22Rv1 (cell line): ENCODE data around the gene NKX1-1.
"Not testable (repeated sequence)": the region's sequence is repeated elsewhere in the genome, so short reads cannot be mapped to it uniquely, and the experiment has no call there.

Experiments
- H3K27ac ChIP-seq: fragments of 450-650 bp; 2 replicates; pipeline ENCODE4 v1.5.1; 2017
- ZFX ChIP-seq: fragments of 450-650 bp; IDR thresholded peaks from 2 replicates; pipeline ENCODE4 v1.6.1; 2017; ENCODE audit warnings: antibody characterized with exemption, borderline replicate concordance
- TF ChIP-seq, protein P1 (sequence below): fragments of 450-650 bp; IDR thresholded peaks from 2 replicates; pipeline ENCODE4 v1.5.1; 2017; ENCODE audit warnings: mild to moderate bottlenecking

The NKX1-1 gene

GRCh38 chr4:1449475-1449832, 43.2 kb upstream of the NKX1-1 start:
- H3K27ac ChIP-seq = no peak overlapping the region
- no peak for TF ChIP-seq ZFX
- TF ChIP-seq, protein P1, sequence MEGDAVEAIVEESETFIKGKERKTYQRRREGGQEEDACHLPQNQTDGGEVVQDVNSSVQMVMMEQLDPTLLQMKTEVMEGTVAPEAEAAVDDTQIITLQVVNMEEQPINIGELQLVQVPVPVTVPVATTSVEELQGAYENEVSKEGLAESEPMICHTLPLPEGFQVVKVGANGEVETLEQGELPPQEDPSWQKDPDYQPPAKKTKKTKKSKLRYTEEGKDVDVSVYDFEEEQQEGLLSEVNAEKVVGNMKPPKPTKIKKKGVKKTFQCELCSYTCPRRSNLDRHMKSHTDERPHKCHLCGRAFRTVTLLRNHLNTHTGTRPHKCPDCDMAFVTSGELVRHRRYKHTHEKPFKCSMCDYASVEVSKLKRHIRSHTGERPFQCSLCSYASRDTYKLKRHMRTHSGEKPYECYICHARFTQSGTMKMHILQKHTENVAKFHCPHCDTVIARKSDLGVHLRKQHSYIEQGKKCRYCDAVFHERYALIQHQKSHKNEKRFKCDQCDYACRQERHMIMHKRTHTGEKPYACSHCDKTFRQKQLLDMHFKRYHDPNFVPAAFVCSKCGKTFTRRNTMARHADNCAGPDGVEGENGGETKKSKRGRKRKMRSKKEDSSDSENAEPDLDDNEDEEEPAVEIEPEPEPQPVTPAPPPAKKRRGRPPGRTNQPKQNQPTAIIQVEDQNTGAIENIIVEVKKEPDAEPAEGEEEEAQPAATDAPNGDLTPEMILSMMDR = no peak

GRCh38 chr4:1448589-1449420, 42.6 kb upstream of the NKX1-1 start:
- TF ChIP-seq, protein P1 = no peak
- TF ChIP-seq ZFX = no peak
- H3K27ac ChIP-seq = no peak overlapping the region

DNA sequence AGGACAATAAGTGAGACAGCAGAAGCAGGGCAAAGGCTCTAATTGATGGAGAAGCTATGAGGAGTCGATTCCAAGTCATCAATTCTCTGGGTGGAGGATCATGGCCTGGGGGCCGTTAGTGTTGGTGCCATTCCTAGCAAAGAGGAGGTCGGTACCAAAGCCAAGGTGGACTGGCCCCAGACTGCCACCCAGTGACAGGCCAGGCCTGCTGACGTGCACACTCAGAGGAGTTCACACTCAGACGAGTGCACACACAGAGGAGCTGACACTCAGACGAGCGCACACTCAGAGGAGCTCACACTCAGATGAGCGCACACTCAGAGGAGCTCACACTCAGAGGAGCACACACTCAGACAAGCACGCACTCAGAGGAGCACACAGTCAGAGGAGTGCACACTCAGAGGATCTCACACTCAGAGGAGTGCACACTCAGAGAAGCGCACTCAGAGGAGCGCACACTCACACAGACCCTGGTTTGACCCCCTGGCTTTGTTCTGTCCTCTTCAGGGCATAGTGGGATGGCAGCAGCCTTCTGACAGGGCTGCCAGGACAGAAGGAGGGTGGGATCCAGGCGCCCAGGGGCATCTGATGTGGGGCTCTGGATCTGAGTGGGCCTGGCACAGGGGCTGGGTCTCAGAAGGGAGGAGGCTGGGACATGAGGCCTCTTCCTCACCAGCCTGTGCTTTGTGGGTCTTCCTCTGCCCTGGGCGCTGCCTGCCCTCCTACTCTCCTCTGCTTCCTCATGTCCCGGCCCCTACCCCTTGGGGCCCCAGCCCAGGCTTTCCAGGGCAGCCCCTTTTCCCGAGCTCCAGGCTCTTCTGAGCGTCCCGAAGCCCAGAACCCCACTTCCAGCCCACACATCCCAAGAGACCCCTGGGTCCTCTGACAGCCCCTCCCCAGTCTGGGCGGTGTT, 41.7 kb upstream of the NKX1-1 start:
- no peak for TF ChIP-seq ZFX
- TF ChIP-seq, protein P1 = no peak
- H3K27ac ChIP-seq = no peak overlapping the region

DNA sequence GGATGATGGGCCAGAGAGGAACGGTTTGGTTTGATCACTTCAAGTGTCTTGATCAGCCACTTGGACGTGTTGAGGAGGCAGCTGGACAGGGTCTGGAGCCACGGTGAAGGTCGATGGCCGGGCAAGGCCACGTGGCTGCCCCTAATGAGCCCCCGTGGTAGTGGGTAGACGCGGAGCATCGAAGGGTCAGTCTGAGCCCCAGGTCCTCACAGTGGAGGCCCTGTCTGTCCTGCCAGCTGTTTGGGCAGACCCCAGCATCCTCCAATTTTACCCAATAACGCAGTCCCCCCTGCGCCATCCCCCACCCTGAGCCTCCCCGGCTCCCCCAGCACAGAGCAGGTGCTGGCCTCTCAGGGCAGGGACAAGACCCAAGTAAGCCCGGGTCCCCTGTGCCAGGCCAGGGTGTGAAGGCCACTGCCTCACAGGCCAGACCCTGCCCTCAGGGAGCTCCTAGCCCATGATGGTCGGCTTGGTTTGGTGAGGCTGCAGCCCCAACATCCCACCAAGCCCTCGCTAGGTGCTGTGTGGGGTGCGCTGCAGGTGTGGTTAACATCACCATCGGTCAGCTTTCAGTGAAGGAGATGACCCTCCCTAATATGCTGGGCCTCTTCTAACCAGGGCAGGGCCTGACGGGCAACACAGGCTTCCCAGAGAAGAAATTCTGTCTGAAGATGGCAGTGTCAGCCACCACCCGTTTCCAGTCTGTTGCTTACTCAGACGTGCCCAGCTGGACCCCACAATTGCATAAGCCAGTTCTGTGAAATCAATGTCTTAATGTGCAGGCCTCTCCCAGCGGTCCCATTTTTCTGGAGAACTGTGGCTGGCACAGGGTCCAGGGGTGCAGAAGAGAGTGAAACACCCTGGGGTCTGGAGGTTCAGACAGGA, 40.5 kb upstream of the NKX1-1 start:
- H3K27ac ChIP-seq = no peak overlapping the region
- no peak for TF ChIP-seq ZFX
- TF ChIP-seq, protein P1 = no peak

- TF ChIP-seq, protein P1 = no peak
- H3K27ac ChIP-seq = no peak overlapping the region
These were observed 39.6 kb upstream of the NKX1-1 start for GRCh38 chr4:1445716-1446445.

DNA sequence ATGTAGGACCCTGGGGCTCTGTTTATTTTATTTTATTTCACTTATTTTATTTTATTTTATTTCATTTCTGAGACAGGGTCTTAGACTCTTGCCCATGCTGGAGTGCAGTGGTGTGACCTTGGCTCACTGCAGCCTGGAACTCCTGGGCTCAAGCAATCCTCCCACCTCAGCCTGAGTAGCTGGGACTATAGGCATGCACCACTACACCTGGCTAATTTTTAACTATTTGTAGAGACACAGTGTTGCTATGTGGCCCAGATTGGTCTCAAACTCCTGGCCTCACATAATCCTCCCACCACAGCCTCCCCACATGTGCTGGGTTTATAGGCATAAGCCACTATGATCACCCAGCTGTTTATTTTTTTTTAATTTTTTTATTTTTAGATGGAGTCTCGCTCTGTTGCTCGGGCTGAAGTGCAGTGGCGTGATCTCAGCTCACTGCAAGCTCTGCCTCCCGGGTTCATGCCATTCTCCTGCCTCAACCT, 37.5 kb upstream of the NKX1-1 start:
- H3K27ac ChIP-seq = not testable (repeated sequence)
